ENCODE data around the gene NUBP2. TPM values are rescaled to one million over a fixed set of nuclear protein-coding genes. Genes with fewer than 3 reads are reported as not detected.

The NUBP2 gene
- total and polyA plus RNA-seq, 2 experiments from 2014 or later, result 79.4 to 175 TPM

DNA sequence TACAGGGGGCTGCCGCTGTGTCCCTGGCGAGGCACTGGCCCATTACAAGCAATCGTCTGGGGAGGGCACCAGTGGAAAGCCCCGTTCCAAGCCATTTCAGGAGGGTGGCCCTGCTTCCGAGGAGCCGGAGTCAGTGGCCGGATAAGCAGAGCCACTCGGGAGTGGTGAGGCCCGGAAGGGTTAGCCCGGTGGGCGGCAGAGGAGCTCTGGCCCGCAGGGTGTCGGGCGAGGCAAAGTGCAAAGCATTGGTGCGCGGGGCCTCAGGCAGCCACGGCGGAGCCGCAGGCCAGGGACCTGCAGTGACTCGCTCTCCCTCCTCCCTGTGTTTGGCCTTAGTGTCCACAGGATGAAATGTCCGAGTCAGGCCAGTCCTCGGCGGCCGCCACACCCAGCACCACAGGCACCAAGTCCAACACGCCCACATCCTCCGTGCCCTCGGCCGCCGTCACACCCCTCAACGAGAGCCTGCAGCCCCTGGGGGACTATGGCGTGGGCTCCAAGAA lies 36.0 kb upstream of the NUBP2 start:
- Mint-ChIP-seq H3K4me3 (no peak overlapping the region), H3K36me3 (ENCODE audit: low read depth) (peaks cover 17% of the 10 kb centered on the region), H3K27ac (no peak overlapping the region), H3K4me1 (no peaks in the 10 kb centered on the region), H3K9me3 (no peaks in the 10 kb centered on the region; the same call in 2 of the 3 replicates), H3K27me3 (ENCODE audit: insufficient read depth, low read depth, poor library complexity) (peaks cover 10% of the 10 kb centered on the region)
- Histone ChIP-seq H3K27me3 (ENCODE audit: insufficient read depth) (no peaks in the 10 kb centered on the region), H3F3A (replicated peaks; ENCODE audit: low read depth) (no peaks in the 10 kb centered on the region), H3K9me2 (ENCODE audit: insufficient read depth) (no peaks in the 10 kb centered on the region), H3K4me1 (ENCODE audit: insufficient read depth) (no peaks in the 10 kb centered on the region), H3K27ac (ENCODE audit: low read depth) (no peak overlapping the region), H2AFZ (no peak overlapping the region), H3K36me3 (ENCODE audit: insufficient read depth) (no peaks in the 10 kb centered on the region; the same call in 1 of the 2 replicates), H3K4me2 (no peak overlapping the region), H4K20me1 (replicated peaks; ENCODE audit: insufficient read depth) (no peaks in the 10 kb centered on the region), H3K4me3 (no peak overlapping the region), H3K79me2 (replicated peaks; ENCODE audit: insufficient read depth) (no peaks in the 10 kb centered on the region)
- DNase-seq (ENCODE audit: low spot score) (no peak), ATAC-seq (no peak)
- TF ChIP-seq, protein P1, sequence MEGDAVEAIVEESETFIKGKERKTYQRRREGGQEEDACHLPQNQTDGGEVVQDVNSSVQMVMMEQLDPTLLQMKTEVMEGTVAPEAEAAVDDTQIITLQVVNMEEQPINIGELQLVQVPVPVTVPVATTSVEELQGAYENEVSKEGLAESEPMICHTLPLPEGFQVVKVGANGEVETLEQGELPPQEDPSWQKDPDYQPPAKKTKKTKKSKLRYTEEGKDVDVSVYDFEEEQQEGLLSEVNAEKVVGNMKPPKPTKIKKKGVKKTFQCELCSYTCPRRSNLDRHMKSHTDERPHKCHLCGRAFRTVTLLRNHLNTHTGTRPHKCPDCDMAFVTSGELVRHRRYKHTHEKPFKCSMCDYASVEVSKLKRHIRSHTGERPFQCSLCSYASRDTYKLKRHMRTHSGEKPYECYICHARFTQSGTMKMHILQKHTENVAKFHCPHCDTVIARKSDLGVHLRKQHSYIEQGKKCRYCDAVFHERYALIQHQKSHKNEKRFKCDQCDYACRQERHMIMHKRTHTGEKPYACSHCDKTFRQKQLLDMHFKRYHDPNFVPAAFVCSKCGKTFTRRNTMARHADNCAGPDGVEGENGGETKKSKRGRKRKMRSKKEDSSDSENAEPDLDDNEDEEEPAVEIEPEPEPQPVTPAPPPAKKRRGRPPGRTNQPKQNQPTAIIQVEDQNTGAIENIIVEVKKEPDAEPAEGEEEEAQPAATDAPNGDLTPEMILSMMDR (conservative IDR thresholded peaks at IDR 0.05; ENCODE audit: low read depth in 2 of 2), result no peak
- TF ChIP-seq STAT1 (IDR thresholded peaks at IDR 0.05; ENCODE audit: unreplicated experiment) (no peak), EZH2phosphoT487 (IDR thresholded peaks at IDR 0.05; ENCODE audit: unreplicated experiment) (no peak), NANOG (IDR thresholded peaks at IDR 0.05; ENCODE audit: borderline replicate concordance) (no peak), ZNF331 (CRISPR knock-in tag; IDR thresholded peaks at IDR 0.05; ENCODE audit: low read depth) (no peak), ZNF114 (CRISPR knock-in tag; IDR thresholded peaks at IDR 0.05) (no peak), POLR2AphosphoS5 (IDR thresholded peaks at IDR 0.05; ENCODE audit: low read depth) (no peak), EZH2 (IDR thresholded peaks at IDR 0.05; ENCODE audit: low read depth, unreplicated experiment) (no peak)
- TF ChIP-seq, protein P2, sequence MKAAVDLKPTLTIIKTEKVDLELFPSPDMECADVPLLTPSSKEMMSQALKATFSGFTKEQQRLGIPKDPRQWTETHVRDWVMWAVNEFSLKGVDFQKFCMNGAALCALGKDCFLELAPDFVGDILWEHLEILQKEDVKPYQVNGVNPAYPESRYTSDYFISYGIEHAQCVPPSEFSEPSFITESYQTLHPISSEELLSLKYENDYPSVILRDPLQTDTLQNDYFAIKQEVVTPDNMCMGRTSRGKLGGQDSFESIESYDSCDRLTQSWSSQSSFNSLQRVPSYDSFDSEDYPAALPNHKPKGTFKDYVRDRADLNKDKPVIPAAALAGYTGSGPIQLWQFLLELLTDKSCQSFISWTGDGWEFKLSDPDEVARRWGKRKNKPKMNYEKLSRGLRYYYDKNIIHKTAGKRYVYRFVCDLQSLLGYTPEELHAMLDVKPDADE (IDR thresholded peaks at IDR 0.05), result no peak
- TF ChIP-seq, protein P3, sequence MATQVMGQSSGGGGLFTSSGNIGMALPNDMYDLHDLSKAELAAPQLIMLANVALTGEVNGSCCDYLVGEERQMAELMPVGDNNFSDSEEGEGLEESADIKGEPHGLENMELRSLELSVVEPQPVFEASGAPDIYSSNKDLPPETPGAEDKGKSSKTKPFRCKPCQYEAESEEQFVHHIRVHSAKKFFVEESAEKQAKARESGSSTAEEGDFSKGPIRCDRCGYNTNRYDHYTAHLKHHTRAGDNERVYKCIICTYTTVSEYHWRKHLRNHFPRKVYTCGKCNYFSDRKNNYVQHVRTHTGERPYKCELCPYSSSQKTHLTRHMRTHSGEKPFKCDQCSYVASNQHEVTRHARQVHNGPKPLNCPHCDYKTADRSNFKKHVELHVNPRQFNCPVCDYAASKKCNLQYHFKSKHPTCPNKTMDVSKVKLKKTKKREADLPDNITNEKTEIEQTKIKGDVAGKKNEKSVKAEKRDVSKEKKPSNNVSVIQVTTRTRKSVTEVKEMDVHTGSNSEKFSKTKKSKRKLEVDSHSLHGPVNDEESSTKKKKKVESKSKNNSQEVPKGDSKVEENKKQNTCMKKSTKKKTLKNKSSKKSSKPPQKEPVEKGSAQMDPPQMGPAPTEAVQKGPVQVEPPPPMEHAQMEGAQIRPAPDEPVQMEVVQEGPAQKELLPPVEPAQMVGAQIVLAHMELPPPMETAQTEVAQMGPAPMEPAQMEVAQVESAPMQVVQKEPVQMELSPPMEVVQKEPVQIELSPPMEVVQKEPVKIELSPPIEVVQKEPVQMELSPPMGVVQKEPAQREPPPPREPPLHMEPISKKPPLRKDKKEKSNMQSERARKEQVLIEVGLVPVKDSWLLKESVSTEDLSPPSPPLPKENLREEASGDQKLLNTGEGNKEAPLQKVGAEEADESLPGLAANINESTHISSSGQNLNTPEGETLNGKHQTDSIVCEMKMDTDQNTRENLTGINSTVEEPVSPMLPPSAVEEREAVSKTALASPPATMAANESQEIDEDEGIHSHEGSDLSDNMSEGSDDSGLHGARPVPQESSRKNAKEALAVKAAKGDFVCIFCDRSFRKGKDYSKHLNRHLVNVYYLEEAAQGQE (IDR thresholded peaks at IDR 0.05; ENCODE audit: unreplicated experiment), result no peak
